ENCODE measurements around the gene FARP2. TPM values are rescaled to one million over a fixed set of nuclear protein-coding genes. Genes with fewer than 3 reads are reported as not detected.

FARP2 gene
- total and polyA plus RNA-seq, 2 of the 13 experiments (the other 11 are each of a cell fraction or from before 2014, with no cell fraction given), result 28.0 to 45.4 TPM

GRCh38 chr2:241508240-241509154 lies 152.4 kb downstream of the FARP2 start, which contains the start of gene STK25 (continued):
- peak; percentile 100 for TF ChIP-seq DZIP1 (CRISPR knock-in tag; IDR thresholded peaks at IDR 0.05)
- peak; percentile 97 for TF ChIP-seq CERS6 (CRISPR knock-in tag; IDR thresholded peaks at IDR 0.05)
- no peak for TF ChIP-seq ZEB1 (IDR thresholded peaks at IDR 0.05; ENCODE audit: insufficient replicate concordance, low read depth)
- no peak for TF ChIP-seq SOX6 (IDR thresholded peaks at IDR 0.05)
- TF ChIP-seq SOX6 (CRISPR knock-in tag; IDR thresholded peaks at IDR 0.05), result peak; percentile 64
- TF ChIP-seq ZNF18 (CRISPR knock-in tag; IDR thresholded peaks at IDR 0.05; ENCODE audit: insufficient replicate concordance), result peak; percentile 91
- peak; percentile 46 for TF ChIP-seq HNRNPLL (IDR thresholded peaks at IDR 0.05; ENCODE audit: low read depth, low read length, poor library complexity, severe bottlenecking)
- TF ChIP-seq RBM39 (IDR thresholded peaks at IDR 0.05; ENCODE audit: low read depth, low read length, poor library complexity, severe bottlenecking), result peak; percentile 89
- peak; percentile 98 for TF ChIP-seq ZBTB39 (CRISPR knock-in tag; IDR thresholded peaks at IDR 0.05)
- TF ChIP-seq MYPOP (CRISPR knock-in tag; IDR thresholded peaks at IDR 0.05), result peak; percentile 91; the same call in 1 of the 2 replicates
- TF ChIP-seq ELF1 (CRISPR knock-in tag; IDR thresholded peaks at IDR 0.05), result peak; percentile 95
- TF ChIP-seq GTF3A (CRISPR knock-in tag; conservative IDR thresholded peaks at IDR 0.05), result peak; percentile 97
- TF ChIP-seq ZNF281 (CRISPR knock-in tag; IDR thresholded peaks at IDR 0.05; ENCODE audit: borderline replicate concordance), result peak; percentile 77
- TF ChIP-seq EHMT2 (IDR thresholded peaks at IDR 0.05; ENCODE audit: borderline replicate concordance, low read depth, low read length), result no peak

All from HepG2 (cell line).